ENCODE measurements around the gene TRIM63.

DNA sequence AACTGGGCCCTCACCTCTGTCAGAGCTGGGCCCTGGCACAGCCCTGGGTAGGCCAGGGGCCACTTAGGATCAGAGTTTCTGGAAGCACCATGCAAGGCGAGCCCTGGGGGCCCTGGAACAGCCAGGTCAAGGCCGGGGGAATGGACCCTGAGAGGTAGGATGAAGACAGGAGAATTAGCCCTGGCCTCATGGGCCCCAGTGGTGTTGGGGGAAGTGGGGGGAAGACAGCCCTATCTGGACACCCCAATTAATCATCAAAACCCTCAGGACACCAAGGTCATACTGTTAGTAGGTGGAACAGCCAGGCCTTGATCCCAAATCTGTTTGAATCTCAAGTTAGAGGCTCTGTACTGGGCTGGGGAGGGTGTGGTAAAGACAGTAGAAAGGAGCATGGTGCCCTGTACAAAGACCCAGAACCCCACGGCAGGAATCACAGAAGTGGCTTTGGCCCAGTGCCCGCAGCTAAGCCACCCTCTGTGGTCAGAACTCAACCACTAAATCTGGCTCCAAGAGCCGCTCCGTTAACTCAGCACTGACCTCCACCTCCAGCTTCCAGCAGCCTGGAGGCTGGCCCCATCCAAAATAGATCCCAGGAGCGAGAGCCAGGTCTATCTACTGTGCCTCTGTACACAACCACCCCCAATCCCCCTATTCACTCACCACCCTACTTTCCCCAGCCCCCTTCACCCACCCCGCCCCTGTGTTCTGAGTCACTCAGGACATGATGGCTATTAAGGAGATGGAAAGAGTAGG is 14.0 kb upstream of the TRIM63 start:
- TF ChIP-seq, protein P1, sequence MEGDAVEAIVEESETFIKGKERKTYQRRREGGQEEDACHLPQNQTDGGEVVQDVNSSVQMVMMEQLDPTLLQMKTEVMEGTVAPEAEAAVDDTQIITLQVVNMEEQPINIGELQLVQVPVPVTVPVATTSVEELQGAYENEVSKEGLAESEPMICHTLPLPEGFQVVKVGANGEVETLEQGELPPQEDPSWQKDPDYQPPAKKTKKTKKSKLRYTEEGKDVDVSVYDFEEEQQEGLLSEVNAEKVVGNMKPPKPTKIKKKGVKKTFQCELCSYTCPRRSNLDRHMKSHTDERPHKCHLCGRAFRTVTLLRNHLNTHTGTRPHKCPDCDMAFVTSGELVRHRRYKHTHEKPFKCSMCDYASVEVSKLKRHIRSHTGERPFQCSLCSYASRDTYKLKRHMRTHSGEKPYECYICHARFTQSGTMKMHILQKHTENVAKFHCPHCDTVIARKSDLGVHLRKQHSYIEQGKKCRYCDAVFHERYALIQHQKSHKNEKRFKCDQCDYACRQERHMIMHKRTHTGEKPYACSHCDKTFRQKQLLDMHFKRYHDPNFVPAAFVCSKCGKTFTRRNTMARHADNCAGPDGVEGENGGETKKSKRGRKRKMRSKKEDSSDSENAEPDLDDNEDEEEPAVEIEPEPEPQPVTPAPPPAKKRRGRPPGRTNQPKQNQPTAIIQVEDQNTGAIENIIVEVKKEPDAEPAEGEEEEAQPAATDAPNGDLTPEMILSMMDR (conservative IDR thresholded peaks at IDR 0.05; ENCODE audit: low read depth, low read length), result no peak
- no peak for TF ChIP-seq EZH2 (IDR thresholded peaks at IDR 0.05; ENCODE audit: low read length, unreplicated experiment)

All from PC-3 (cell line).